GM12865 (cell line): Measurements from ENCODE around the gene SCYGR5.
"Not testable (repeated sequence)": the region's sequence is repeated elsewhere in the genome, so short reads cannot be mapped to it uniquely, and the experiment has no call there.

Experiments
- DNase-seq: peaks from one replicate; pipeline ENCODE4 v3.0.0; 2010; ENCODE audit warnings: low read depth
- H3K4me3 ChIP-seq: 2 replicates; pipeline ENCODE4 v1.5.1; 2011; ENCODE audit warnings: mild to moderate bottlenecking, low read depth, low read length, control low read depth
- CTCF ChIP-seq: IDR thresholded peaks from 2 replicates; pipeline ENCODE4 v1.5.1; 2011; ENCODE audit warnings: low read length, control low read depth, low read depth, inconsistent platforms; ENCODE audit not compliant: insufficient read depth; ENCODE audit errors: missing control alignments

The SCYGR5 gene

GRCh38 chr2:227655454-227655853 is 11.2 kb upstream of the SCYGR5 start:
- H3K4me3 ChIP-seq, result no peak overlapping the region
- DNase-seq, result no peak
- no peak for TF ChIP-seq CTCF

DNA sequence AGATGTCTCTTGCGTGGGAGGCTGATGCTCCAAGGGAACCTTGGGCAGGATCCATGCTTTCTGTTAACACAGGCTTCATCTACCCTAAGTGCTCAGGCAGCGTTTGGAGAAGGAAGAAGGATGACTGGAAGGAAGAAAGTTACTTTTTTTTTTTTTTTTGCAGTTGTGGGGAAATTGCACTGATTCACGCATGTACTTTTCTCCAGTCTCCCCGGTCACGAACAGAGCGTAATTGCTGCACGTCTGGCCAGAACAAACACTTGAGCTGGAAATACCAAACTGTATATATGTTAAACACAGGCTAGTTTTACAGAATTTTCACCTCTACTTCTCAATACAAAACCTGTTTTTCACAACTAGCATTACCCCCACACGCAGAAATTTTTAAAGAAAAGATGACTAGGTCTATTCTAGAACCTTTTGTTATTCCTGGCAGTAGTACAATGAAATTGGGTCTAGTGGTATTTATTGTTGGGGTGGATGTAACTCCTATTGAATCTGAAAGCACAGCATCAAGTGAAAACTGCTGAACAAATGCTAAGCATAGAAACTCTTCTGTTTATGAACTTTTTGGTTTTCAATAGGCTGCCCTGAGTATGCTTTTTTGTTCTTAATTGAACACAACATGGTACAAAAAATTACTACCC is 9.3 kb upstream of the SCYGR5 start:
- H3K4me3 ChIP-seq, result no peak overlapping the region
- no peak for TF ChIP-seq CTCF
- DNase-seq, result no peak

- no peak overlapping the region for H3K4me3 ChIP-seq
- DNase-seq, result no peak
- no peak for TF ChIP-seq CTCF
These were observed 5.5 kb upstream of the SCYGR5 start for GRCh38 chr2:227661025-227661649.

DNA sequence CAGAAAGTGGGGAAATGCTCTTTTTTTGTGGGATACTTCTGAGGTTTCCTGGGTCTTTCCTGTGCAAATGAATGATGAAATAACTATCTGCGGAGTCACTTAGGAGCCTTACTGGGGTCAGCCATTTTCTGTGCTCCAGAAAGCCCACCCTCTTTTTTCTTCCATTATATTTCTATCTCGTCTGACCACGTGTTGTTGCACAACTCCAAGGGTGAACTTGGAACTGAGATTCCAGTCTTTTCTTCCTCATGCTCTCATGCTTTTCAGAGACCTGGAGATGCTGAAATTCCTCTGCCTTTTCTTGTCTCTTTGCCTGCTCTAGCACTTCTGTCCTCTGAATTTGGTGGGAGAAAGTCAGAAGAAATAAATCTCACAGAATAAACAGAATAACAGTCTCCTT is 4.8 kb upstream of the SCYGR5 start:
- H3K4me3 ChIP-seq, result no peak overlapping the region
- DNase-seq, result no peak
- no peak for TF ChIP-seq CTCF

GRCh38 chr2:227665189-227665940 is 1.2 kb upstream of the SCYGR5 start:
- TF ChIP-seq CTCF, result no peak
- no peak overlapping the region for H3K4me3 ChIP-seq
- no peak for DNase-seq

DNA sequence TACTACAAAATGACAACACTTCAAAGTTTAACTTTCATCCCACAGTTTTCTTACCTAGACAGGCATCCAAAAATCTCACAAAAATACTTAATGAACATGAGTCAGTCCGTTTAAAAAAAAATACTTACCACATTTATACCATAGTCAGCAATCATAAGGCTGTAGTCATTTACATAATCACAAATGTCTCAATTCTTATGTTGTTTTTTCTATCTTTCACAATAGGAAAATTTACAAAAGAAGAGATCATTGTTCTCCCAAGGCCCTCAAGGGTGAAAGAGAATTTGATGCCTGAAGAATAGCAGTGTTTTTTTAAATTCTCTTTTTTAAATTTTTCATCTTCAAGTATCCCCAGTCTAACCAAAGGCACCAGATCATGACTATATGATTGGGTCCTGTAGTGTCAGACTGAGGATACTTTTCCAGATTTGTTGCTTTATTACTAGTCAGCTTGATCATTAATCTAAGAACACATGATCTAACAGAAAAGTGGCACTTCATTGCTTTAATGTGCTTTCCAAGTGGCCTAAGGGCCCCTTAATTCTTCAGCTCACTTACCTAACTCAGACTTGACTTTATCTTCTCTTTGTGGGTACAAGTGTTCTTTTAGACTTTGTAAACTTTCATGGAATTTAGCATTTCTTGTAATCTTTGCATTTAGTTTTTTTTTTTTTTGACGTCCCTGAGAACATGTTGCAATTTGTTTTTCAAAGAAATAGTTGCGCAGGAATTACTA is 4.7 kb downstream of the SCYGR5 start:
- TF ChIP-seq CTCF, result no peak
- no peak overlapping the region for H3K4me3 ChIP-seq
- DNase-seq, result no peak

DNA sequence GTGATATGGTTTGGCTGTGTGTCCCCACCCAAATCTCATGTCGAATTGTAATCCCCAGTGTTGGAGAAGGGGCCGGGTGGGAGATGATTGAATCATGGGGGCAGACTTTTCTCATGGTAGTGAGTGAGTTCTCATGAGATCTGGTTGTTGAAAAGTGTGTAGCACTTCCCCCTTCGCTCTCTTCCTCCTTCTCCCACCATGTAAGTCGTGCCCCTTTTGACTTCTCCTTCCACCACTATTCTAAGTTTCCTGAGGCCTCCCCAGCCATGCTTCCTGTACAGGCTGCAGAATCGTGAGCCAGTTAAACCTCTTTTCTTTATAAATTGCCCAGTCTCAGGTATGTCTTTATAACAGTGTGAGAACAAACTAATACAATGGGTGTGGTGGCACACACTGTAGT is 7.0 kb downstream of the SCYGR5 start:
- not testable (repeated sequence) for H3K4me3 ChIP-seq, DNase-seq
